Activated CD4-positive, CD25-positive, alpha-beta regulatory T cell treated with anti-CD3 and anti-CD28 coated beads, Interleukin-2, amount 50 U/mL, for 72 hours (primary cell): ENCODE results near the gene TAF1.
"Not testable (repeated sequence)": the region's sequence is repeated elsewhere in the genome, so short reads cannot be mapped to it uniquely, and the experiment has no call there.

Experiments
- DNase-seq: peaks from one replicate; pipeline ENCODE4 v3.0.0; 2021

The TAF1 gene

GRCh38 chrX:71365875-71366673, at the start of gene TAF1:
Gene TAF1 (plus strand): TSS chrX:71366357. CDS start chrX:71366375, 18 bp downstream.
- DNase-seq = peak; percentile 83

GRCh38 chrX:71316959-71317358, 49.2 kb upstream of the TAF1 start:
- DNase-seq = not testable (repeated sequence)

- no peak for DNase-seq
These were observed 46.0 kb upstream of the TAF1 start for GRCh38 chrX:71320126-71320525.

- DNase-seq = no peak
These were observed 44.4 kb upstream of the TAF1 start for GRCh38 chrX:71321731-71322130.

- not testable (repeated sequence) for DNase-seq
These were observed 41.7 kb upstream of the TAF1 start for GRCh38 chrX:71324452-71324851.

- no peak for DNase-seq
These were observed 39.8 kb upstream of the TAF1 start for GRCh38 chrX:71326394-71326793.

GRCh38 chrX:71349151-71349665, 16.9 kb upstream of the TAF1 start:
- DNase-seq = not testable (repeated sequence)

GRCh38 chrX:71349867-71350266, 16.3 kb upstream of the TAF1 start:
- DNase-seq = not testable (repeated sequence)

GRCh38 chrX:71352439-71352838, 13.7 kb upstream of the TAF1 start:
- DNase-seq = not testable (repeated sequence)

GRCh38 chrX:71364221-71364620, 1.9 kb upstream of the TAF1 start:
- DNase-seq = no peak

- DNase-seq = no peak
These were observed 742 bp upstream of the TAF1 start for GRCh38 chrX:71365356-71365874.

- peak; percentile 32 for DNase-seq
These were observed 608 bp downstream of the TAF1 start for GRCh38 chrX:71366674-71367256.

GRCh38 chrX:71367396-71367795, 1.2 kb downstream of the TAF1 start:
- DNase-seq = no peak

- no peak for DNase-seq
These were observed 6.2 kb downstream of the TAF1 start for GRCh38 chrX:71372388-71372787.

GRCh38 chrX:71378732-71379131, 12.6 kb downstream of the TAF1 start:
- DNase-seq = no peak

GRCh38 chrX:71391725-71392124, 25.6 kb downstream of the TAF1 start:
- DNase-seq = not testable (repeated sequence)

GRCh38 chrX:71393919-71394318, 27.8 kb downstream of the TAF1 start:
- DNase-seq = no peak

- no peak for DNase-seq
These were observed 30.4 kb downstream of the TAF1 start for GRCh38 chrX:71396576-71396975.

GRCh38 chrX:71400710-71401109, 34.6 kb downstream of the TAF1 start:
- no peak for DNase-seq

- not testable (repeated sequence) for DNase-seq
These were observed 50.1 kb downstream of the TAF1 start for GRCh38 chrX:71416260-71416659.

GRCh38 chrX:71420686-71421085, 54.5 kb downstream of the TAF1 start:
- no peak for DNase-seq

- DNase-seq = no peak
These were observed 66.6 kb downstream of the TAF1 start for GRCh38 chrX:71432733-71433132.

GRCh38 chrX:71438750-71439149, 72.6 kb downstream of the TAF1 start:
- DNase-seq = no peak

- DNase-seq = no peak
These were observed 73.3 kb downstream of the TAF1 start for GRCh38 chrX:71439420-71439819.
